ENCODE data around the gene TMEM240. TPM values are rescaled to one million over a fixed set of nuclear protein-coding genes. Genes with fewer than 3 reads are reported as not detected.

Gene TMEM240
- total and polyA plus RNA-seq, 2 donors (not counting 1 experiment from before 2014, with no cell fraction given) = 0.28 to 1.8 TPM

DNA sequence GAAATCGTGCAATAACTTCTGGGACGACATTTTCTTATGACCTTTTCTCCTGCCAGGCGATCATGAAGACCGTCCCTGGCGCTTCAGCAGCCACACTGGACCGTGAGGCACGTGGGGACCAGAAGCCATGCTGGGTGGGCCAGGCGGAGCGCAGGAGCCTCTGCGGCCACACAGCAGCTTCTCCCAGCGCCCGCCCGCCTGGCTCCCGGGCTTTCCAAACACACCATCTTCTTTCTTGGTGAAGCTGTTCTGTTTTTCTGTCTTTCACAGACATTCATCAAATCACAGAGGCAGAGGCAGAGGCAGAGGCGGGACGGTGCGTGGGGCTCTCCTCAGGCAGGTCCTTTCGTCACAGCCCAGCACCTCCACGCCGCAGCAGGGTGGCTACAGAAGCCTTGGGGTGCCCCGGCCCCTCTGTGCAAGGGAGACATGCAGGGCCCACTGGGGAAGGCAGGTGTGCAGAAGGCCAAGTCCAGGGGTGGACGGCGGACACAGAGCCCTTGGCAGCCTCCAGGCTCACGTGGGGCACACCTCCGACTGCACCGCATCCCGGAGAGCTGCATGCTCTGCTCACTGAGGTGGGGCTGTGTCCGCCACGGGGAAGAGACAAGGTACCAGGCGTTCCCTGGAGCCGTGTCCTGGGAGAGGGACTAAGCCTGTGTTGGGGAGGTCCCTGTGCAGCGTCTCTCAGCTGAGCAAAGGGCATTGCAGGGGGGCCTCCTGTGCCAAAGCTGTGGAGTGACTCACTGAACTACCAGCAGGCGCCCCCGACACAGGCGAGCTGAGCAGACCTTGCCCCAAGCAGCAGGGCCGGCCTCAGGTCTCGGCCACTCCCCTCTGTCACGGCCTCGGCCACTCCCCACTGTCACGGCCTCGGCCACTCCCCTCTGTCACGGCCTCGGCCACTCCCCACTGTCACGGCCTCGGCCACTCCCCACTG, 2.6 kb upstream of the TMEM240 start:
- ChIA-PET POLR2A (no interaction called here), CTCF (no interaction called here)
- no peak overlapping the region for H3K4me3 Mint-ChIP-seq
- H3K9me3 Mint-ChIP-seq (ENCODE audit: insufficient read depth) = no peaks in the 10 kb centered on the region
- Histone ChIP-seq H4K20me1 (ENCODE audit: control insufficient read depth, insufficient read depth, low read length, poor library complexity, severe bottlenecking) (peaks cover 27% of the 10 kb centered on the region), H2AFZ (ENCODE audit: insufficient read depth, low read depth, low read length, poor library complexity, severe bottlenecking) (no peak overlapping the region), H3K79me2 (ENCODE audit: control insufficient read depth, insufficient read depth, low read length) (peaks cover 43% of the 10 kb centered on the region), H3K9ac (ENCODE audit: low read length) (no peak overlapping the region), H3K36me3 (replicated peaks in 1 of 2; ENCODE audit: control extremely low read depth in 1 of 2, control insufficient read depth in 1 of 2, extremely low read depth in 1 of 2, insufficient read depth in 2 of 2, low read length in 1 of 2) (peaks cover 0 to 20% of the 10 kb centered on the region in 2 experiments), H3K4me2 (replicated peaks; ENCODE audit: low read depth, low read length, poor library complexity, severe bottlenecking) (no peak overlapping the region), H3K27ac (ENCODE audit: low read length in 2 of 2) (no peak overlapping the region), H3K4me1 (ENCODE audit: control insufficient read depth in 2 of 2, insufficient read depth in 2 of 2, low read length in 2 of 2) (peaks cover 6 to 11% of the 10 kb centered on the region in 2 donors), H3K9me3 (ENCODE audit: control extremely low read depth in 1 of 3, control insufficient read depth in 2 of 3, insufficient read depth in 1 of 3, low read length in 2 of 3) (no peaks in the 10 kb centered on the region), H3K27me3 (replicated peaks in 1 of 4; ENCODE audit: control extremely low read depth in 1 of 4, control insufficient read depth in 3 of 4, insufficient read depth in 4 of 4, low read length in 3 of 4) (peaks cover 0 to 7% (median 1%) of the 10 kb centered on the region in 4 experiments), H3K4me3 (ENCODE audit: control extremely low read depth in 1 of 5, extremely low read depth in 1 of 5, insufficient read depth in 1 of 5, low read depth in 2 of 5, low read length in 4 of 5) (no peak overlapping the region)
- H3K27me3 Mint-ChIP-seq = peaks cover 3% of the 10 kb centered on the region
- peaks cover 6% of the 10 kb centered on the region for H3K4me1 Mint-ChIP-seq
- WGBS (ENCODE audit: insufficient coverage) = 92% methylated on average over 45 of the region's 45 CpGs
- intact Hi-C loops (cut with micrococcal nuclease) = no loop called here
- ATAC-seq (ENCODE audit: low read depth) (no peak), DNase-seq (no peak)
- TF ChIP-seq, protein P1, sequence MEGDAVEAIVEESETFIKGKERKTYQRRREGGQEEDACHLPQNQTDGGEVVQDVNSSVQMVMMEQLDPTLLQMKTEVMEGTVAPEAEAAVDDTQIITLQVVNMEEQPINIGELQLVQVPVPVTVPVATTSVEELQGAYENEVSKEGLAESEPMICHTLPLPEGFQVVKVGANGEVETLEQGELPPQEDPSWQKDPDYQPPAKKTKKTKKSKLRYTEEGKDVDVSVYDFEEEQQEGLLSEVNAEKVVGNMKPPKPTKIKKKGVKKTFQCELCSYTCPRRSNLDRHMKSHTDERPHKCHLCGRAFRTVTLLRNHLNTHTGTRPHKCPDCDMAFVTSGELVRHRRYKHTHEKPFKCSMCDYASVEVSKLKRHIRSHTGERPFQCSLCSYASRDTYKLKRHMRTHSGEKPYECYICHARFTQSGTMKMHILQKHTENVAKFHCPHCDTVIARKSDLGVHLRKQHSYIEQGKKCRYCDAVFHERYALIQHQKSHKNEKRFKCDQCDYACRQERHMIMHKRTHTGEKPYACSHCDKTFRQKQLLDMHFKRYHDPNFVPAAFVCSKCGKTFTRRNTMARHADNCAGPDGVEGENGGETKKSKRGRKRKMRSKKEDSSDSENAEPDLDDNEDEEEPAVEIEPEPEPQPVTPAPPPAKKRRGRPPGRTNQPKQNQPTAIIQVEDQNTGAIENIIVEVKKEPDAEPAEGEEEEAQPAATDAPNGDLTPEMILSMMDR (IDR thresholded peaks at IDR 0.05) = no peak
- TF ChIP-seq EZH2 (IDR thresholded peaks at IDR 0.05; ENCODE audit: borderline replicate concordance, insufficient read depth, low read depth, low read length, poor library complexity, severe bottlenecking) = no peak
- no peak overlapping the region for H3K27ac Mint-ChIP-seq
